HG03354 (cell line): ENCODE data around the gene PDE6G.
A peak's percentile ranks its signal among the peaks of the same experiment; 100 is the strongest.

Experiments used
- ATAC-seq: cut with Tn5 transposase; IDR thresholded peaks from one replicate; pipeline ENCODE4 v1.9.1; 2021; ENCODE audit warnings: mild to moderate bottlenecking; ENCODE audit not compliant: unreplicated experiment, poor library complexity, severe bottlenecking

The PDE6G gene

DNA sequence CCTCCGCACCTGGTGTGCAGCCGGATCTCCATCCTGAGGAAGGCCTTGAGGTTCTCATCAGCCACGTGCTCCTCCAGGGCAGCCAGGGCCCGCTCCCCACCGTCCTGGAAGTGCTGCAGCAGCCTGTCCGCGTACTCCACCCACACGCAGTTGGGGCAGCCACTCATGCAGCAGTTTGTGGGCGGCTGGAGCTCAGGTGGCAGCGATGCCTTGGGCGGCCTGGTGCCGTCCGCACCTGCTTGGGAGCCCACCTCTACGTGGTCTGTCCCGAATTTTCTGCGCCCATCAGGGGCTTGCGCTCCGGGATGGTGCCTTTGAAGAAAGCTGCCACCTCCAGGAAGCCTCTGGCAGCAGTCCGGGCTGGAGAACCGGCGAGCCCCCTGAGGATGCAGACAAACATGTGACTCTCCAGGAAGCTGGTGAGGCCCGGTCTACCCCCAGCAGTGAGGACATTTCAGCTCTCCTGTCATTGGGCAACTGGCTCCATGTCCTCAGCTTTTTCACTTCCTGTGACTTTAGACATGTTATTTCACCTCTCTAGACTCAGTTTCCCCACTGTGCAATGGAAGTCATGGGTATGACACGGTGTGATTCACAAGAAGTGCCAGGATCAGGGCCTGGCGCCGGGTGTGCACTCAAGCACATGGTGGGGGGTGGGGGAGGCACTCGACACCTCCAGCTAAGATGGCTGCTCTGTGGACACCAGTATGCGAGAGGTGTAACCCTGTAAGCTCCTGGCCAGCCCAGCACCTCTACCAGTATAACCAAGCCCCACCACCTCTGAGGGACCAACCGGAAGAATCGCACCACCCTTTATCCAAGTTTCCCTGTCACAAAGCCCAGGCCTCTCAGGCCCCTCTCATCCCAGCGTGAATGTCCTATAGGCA is 9.1 kb upstream of the PDE6G start:
- ATAC-seq, result peak; percentile 4

DNA sequence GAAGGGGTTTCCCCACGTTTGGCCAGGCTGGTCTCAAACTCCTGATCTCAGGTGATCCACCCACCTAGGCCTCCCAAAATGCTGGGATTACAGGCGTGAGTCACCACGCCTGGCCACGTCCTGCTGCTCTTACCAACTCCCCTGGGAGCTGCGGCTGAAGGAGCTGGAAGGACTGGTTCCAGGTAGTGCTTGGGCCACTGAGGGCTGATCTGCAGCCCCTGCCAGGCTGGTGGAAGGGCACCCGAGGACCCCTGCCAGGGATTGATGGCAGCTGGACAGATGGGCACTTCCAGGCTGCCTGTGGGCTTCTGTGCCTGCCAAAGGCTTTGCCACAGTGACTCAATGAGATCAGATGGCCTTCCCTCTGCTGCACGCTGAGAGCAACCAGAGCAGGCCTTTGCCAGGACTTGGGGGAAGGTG is 7.7 kb upstream of the PDE6G start:
- no peak for ATAC-seq

DNA sequence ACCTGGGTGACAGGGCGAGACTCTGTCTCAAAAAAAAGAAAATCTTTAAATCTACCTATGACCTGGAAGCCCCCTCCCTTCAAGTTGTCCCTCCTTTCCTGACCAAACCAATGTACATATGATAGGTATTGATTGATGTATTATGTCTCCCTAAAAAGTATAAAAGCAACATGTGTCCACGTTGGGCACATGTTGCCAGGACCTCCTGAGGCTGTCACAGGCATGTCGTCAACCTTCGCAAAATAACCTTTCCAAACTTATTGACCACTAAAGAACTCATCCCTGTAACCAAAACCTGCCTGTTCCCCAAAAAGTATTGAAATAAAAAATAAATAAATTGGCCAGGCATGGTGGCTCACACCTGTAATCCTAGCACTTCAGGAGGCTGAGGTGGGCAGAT is 5.7 kb upstream of the PDE6G start:
- ATAC-seq, result no peak

DNA sequence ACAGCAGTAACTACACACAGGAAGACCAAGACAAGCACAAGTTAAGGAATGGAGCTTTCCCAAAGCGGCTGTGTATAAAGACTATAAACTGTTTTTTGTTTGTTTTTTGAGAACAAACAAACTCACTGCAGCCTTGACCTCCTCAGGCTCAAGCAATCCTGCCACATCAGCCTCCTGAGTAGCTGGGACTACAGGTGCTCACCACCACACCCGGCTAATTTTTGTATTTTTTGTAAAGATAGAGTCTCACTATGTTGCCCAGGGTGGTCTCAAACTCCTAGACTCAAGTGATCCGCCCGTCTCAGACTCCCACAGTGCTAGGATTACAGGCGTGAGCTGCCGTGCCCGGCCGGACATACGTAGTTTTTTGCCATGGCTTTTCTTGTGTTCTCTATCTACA is 4.1 kb upstream of the PDE6G start:
- no peak for ATAC-seq

DNA sequence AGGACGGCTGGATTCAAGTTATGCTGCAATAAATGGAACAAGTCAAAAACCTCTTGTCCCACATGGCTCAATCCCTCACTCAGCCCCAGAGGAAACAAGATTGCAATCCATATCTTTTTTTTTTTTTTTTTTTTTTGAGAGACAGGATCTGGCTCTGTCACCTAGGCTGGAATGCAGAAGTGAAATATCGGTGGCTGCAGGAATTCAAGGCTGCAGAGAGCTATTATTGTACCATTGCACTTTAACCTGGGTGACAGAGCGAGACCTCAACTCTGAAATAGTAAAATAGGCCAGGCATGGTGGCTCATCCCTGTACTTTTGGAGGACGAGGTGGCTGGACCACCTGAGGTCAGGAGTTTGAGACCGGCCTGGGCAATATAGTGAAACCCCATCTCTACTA is 2.7 kb upstream of the PDE6G start:
- no peak for ATAC-seq

DNA sequence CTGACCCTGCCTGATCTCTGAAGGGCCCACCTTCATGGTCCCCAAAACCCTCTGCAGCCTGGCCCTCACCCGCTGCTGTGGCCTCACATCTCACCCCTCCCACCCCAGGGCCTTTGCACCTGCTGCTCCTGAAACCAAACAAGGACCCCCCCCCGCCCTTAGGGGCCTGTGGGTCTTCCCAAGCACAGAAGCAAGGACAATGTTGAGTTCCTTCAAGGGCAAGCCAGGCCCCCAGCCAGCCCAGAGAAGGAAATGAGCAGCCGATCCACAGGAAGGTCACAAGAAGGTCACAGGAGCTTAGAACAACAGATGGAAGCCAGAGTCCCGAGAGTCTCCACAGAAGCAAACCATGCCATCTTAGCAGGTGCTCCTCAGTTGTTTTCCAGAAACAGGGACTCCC is 493 bp upstream of the PDE6G start:
- no peak for ATAC-seq

DNA sequence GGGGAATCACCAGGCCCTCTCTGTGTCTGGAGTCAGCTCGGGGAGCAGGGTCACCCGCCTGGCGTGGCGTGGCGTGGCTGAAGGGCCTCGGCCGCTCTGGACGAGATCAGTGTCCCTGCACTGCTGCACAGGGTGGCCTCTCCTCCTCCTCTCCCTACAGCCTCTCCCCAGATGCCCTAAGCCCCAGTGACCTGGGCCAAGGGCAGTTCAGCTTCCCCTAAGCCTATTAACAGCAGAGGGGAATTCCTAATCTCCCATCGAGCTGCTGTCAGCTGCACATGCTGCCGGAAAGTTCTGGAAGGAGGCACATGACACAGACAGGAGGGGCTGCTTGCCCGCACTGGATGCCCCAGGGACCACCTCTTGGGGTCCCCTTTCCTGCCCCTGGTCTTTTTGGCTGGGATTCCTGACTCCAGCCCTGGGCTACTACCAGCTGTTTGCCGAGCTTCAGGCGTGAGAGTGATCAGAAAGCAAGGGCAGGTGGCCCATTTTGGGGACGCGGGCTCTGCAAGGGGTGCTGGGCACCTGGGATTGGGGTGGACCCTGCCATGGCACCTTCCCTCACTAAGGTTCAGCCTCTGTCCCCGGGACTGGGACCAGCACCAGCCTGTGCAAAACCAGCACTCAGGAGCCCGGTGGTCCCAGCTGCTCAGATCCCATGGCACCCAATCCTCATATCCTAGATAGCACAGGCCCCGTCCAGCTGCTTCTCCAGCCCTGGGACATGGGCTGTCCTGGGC is 794 bp downstream of the PDE6G start:
- ATAC-seq, result no peak

DNA sequence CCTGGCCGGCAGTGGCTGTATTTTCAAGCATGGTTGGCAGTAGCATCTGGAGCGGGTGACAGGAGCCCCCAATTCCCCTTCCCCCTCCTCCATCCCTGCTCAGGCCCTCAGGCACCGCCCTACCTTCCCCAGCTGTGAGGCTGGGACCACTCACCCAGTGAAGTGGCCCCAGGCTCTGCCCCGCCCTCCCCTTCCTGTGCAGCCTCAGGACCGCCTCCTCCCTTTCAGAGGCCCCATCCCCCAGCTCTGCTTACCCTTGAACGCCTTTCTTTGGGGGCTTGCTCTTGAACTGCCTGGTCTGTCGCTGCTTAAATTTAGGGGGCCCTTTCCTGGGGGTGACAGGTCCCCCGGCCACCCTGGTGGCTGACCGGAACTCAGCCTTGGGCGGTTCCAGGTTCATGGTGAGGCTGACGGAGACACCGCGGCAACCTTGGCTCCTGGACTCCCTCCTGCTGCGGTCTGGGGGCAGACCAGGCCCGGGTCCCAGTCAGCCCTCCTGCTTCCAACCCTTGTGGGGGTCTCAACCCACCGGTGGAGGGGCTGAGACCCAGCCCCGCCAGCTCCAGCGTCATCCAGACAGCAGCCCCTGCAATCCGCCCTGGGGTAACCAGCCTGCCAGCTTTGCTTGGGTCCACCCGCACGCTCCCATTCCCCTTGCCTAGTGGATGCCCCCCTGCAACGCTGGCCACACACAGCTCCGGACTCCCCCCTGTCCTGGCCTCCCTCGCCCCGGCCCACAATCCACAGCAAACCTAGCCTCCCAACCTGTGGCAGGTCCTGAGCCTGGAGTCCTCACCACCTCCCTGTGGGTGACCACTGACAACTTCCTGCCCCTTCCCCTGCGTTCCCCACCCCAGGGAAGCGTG is 3.2 kb downstream of the PDE6G start:
- ATAC-seq, result no peak

DNA sequence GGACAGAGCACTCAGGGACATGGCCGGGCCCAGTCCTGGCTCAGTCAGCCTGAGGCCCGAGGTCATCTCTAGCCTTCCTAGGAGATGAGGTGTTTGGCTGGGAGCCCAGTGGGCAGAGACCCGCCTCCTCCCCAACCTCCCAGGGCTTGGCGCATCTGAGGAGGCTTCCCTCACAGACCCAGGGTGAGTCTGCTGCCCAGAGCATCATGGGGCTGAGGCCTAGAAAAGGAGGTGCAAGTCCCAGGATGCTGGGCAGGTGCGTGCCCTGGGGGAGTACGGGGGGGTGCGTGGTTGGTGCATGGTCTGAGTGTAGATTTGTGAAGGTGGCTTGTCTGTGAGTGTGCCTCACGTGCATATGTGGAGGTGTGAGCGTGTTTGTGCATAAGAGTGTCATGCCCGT is 4.7 kb downstream of the PDE6G start:
- ATAC-seq, result no peak

DNA sequence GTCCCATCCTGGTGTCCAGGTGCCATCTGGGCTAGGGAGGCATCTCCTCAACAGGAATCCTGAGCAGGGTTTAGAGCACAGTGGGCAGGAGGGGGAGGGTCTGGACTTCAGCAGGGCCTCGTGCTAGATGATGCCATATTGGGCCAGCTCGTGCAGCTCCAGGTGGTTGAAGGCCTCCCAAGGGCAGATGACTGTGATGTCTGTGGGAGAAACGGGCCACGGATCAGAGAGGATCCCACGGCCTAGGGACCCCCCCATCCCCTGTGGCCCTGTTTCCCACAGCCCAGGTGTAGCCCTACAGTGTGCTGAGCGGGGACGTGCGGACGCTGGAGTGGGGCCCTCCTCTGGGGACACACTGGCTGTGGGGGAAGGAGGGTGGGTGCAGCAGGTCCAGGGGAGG is 5.4 kb downstream of the PDE6G start:
- no peak for ATAC-seq

DNA sequence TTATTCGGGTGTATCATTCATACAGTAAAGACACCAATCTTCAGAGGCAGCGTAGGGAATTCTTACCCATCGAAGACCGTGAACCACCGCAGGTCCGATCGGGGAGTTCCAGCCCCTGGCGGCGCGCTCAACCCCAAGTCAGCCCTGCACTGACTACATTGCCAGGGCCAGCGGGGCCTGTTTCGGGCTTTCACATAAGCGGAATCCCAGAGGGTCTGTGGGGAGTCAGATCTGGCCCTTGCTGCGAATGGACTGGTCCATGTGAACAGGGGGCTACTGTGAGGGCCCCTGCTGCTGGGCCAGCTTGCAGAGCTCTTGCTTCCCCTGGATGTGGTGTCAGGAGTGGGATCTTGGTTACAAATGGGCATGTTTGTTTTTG is 7.6 kb downstream of the PDE6G start:
- ATAC-seq, result no peak

DNA sequence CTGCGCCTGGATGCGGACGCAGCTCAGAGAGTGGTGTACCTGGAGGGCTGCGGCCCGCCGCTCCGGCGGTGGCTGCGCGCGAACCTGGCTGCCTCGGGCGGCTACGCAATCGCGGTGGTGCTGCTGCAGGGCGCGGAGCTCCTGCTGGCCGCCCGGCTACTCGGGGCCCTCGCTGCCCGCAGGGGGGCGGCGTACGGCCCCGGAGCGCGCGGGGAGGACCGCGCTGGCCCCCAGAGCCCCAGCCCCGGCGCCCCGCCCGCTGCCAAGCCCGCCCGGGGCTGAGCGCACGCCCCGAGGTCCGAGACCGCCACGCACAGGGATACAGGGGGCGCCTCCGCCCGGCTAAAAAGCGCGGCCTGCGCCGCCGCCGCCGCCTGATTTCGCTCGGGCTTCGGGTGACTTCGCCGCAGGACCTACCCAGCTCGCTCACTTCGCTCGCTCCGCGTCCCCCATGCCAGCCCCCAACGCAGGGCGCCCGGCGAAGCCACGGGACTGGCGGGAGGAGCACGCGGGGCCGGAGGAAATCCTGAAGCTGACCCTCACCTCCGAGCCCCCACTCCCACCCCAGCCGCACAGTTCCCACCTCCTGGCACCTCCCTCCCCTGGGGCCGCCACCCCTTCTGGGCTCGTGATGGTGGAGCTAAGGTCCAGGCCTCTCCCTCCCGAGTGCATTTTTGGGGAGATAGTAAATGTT is 8.2 kb downstream of the PDE6G start:
- no peak for ATAC-seq

DNA sequence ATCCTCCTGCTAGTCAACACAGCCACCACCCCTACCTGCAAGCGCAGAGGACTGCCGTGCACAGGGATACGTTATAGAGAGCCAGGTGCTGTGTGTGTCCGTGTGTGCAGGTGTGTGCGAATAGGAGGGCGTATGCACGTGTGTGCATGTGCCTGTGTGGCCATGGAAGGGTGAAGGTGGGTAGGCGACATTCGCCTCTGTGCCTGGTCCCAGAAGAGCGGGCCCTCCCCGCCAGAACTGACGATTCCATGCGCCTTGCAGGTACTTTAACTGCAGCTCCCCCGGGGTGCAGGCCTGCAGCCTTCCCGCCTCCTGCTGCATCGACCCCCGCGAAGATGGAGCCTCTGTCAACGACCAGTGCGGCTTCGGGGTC is 8.7 kb downstream of the PDE6G start:
- no peak for ATAC-seq

DNA sequence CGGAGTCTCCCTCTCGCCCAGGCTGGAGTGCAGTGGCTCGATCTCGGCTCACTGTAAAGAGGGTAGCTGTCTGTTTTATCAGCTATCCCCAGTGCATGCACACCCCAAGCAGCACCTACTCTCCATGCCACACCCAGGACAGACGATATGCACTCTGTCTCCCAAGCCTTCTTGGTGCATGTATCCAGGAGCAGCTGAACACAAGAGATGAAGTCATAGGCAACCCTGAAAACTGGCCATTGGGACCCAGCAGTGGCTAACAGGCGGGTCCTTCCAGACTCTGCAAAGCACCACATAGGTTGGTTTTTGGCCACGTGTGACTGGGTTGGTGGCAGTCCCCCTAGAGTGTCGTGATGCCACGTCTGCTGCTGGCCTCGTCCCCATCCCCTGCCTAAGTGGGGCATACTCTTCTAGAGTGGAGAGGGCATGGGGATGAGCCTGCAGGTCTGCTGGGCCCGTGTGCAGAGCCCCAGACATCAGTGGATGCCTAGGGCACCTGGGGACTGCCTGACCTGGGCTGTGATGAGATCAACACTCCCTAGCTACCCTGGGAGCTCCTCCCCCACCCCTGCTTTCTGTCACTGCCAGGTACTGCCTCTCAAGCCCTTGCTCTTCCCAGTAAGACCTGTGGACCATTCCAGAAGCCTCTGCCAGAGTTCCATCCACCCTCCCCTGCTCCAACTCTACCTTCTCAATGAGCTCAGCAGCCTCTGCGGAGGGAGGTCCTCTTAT is 9.3 kb downstream of the PDE6G start:
- no peak for ATAC-seq

DNA sequence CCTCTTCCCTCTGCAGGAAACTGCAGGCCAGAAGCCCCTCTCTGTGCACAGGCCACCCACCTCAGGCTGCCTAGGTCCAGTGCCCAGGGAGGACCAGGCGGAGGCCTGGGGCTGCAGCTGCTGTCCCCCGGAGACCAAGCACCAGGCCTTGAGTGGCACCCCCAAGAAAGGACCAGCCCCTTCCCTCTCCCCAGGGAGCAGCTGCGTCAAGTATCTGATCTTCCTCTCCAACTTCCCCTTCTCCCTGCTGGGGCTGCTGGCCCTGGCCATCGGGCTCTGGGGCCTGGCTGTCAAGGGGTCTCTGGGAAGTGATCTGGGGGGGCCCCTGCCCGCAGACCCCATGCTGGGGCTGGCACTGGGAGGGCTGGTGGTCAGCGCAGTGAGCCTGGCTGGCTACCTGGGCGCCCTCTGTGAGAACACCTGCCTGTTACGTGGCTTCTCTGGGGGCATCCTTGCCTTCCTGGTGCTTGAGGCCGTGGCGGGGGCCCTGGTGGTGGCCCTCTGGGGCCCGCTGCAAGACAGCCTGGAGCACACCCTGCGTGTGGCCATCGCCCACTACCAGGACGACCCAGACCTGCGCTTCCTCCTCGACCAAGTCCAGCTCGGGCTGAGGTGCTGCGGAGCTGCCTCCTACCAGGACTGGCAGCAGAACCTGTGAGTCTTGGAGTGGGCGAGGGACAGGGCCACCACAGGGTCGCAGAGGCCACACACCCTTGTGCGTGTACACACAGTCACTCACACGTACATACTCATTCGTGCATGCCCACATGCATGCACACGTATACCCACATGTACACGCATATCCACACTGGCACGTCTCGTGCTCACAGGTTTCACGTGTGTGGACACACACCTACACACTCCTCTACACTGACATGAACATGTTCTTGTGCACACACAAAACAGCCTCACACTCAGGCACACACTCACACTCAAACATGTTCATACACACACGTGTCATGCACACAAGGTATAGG is 11.1 kb downstream of the PDE6G start:
- no peak for ATAC-seq

DNA sequence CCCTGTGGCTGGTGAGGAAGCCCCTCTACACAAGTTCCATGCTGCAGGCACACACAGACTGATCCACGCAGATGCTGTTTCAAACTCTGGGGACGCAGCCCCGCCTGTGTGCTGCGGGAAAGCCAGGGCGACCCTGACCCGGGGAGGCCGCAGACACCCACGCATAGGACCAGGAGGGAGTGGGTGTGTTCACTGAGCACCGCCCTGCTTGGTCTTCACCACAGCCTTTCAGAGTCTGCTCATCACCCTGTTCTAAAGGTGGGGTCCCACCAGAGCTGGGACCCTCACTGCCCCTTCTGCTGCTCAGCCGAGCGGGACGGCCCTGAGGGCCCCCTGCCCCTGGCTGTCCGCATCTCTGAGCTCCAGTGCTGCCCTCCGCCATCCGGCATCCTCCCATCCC is 11.8 kb downstream of the PDE6G start:
- no peak for ATAC-seq

DNA sequence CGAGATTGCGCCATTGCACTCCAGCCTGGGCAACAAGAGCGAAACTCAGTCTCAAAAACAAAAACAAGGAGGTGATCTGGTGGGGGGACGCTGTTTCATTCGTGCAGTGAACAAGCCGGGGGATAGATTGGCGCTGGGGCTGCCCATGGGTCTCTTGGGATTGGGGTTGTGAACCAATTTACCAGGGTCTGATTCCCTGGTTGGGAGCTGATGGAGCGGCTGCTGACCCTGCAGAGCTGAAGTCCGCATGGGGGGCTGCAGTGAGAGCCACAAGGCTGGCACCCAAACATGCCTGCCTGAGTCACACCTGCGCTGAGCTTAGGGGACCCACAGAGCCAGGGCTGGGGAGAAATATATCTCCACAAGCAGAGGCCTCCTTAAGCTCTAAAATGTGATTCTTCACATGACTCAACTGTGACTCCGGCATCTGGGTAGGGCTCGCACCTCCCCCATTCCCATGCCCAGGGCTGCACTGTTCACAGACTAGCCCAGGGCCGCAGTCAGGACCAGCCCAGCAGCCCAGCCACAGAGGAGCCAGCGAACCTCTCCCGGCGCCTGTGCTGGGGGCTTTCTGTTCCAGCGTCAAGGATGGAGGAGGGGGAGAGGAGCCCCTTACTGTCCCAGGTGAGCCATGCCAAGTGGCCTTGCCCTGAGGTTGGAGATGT is 14.4 kb downstream of the PDE6G start:
- ATAC-seq, result no peak

DNA sequence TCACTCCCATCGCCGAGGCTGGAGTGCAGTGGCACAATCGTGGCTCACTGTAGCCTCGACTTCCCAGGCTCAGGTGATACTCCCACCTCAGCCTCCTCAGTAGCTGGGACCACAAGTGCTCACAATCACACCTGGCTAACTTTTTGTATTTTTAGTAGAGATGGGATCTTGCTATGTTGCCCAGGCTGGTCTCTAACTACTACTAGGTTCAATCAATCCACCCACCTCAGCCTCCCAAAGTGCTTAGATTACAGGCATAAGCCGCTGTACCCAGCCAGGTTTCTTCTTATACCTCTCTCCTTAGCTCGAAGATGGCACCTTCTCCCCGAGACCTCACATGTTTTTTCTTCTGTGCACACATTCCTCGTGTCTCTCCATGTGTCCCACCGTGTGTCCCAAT is 16.3 kb downstream of the PDE6G start:
- ATAC-seq, result no peak
